ENCODE data around the gene ARFRP1. TPM values are rescaled to one million over a fixed set of nuclear protein-coding genes. Genes with fewer than 3 reads are reported as not detected.

The ARFRP1 gene, protein sequence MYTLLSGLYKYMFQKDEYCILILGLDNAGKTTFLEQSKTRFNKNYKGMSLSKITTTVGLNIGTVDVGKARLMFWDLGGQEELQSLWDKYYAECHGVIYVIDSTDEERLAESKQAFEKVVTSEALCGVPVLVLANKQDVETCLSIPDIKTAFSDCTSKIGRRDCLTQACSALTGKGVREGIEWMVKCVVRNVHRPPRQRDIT
- polyA plus RNA-seq (ENCODE audit: insufficient read length): 27.0 TPM
- long read RNA-seq, donor 1, transcript ARFRP1-214 (8 exons, 2,559 nt): major isoform, 6 of 42 reads
- long read RNA-seq, donor 1, partial matches to known transcripts: 27 of 42 reads
- long read RNA-seq, donor 1, other reads (novel, unspliced or antisense): 7 of 42 reads
- long read RNA-seq, donor 2, transcript ARFRP1-214 (8 exons, 2,559 nt): major isoform, 6 of 239 reads
- long read RNA-seq, donor 2, partial matches to known transcripts: 220 of 239 reads
- long read RNA-seq, donor 2, other reads (novel, unspliced or antisense): 8 of 239 reads
- long read RNA-seq, donor 3, transcript ARFRP1-214 (8 exons, 2,559 nt): major isoform, 5 of 20 reads
- long read RNA-seq, donor 3, partial matches to known transcripts: 0 of 20 reads
- long read RNA-seq, donor 3, other reads (novel, unspliced or antisense): 13 of 20 reads
- long read RNA-seq, donor 4: 0 reads
- long read RNA-seq, donor 5, transcript ARFRP1-214 (8 exons, 2,559 nt): major isoform, 8 of 135 reads
- long read RNA-seq, donor 5, partial matches to known transcripts: 107 of 135 reads
- long read RNA-seq, donor 5, other reads (novel, unspliced or antisense): 17 of 135 reads
- long read RNA-seq, donor 6, transcript ARFRP1-214 (8 exons, 2,559 nt): major isoform, 7 of 17 reads
- long read RNA-seq, donor 6, partial matches to known transcripts: 0 of 17 reads
- long read RNA-seq, donor 6, other reads (novel, unspliced or antisense): 8 of 17 reads
- long read RNA-seq, donor 7, transcript ARFRP1-214 (8 exons, 2,559 nt): major isoform, 10 of 25 reads
- long read RNA-seq, donor 7, partial matches to known transcripts: 0 of 25 reads
- long read RNA-seq, donor 7, other reads (novel, unspliced or antisense): 9 of 25 reads
- long read RNA-seq, donor 8, partial matches to known transcripts: 0 of 5 reads
- long read RNA-seq, donor 8, other reads (novel, unspliced or antisense): 0 of 5 reads

DNA sequence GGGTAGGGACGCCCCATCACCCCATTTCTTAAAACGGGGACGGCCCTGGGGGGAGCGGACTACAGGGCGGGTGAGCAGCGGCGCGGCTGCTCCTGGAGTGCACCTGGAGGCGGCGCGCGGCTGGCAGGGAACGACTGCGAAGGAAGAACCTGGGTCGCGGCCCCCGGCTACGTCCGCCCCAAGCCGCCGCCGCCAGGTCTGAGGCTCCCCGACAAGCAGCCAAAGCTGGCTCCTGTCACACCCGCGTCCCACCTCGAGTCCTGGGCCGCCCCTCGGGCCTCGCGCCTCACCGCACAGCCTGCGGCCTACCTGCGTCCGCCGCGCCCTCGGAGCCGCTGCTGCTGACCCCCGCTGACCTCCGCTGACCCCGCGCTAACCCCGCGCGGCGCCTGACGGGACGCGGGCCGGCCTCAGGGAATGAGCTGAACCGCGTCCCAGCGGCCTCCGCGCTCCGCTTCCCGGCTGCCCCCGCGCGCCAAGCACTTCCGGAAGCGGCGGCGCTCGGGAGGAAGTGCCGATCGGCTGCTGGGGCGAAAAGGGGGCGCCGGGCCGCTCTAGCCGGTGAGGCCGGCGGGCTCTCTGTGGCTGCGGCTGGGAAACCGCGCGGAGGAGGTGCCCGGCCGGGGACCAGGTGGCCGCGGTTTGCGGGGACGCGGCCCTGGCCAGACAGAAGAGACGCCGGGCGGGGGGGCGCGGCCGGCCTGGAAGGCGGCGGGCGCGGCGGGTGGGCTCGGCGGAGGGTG lies at the start of gene ARFRP1, which contains the start of gene ZGPAT:
TSS of gene ARFRP1 (minus strand) at position 419 of the 743 bp plus-strand sequence. CDS start 885 bp downstream, outside the sequence.
TSS of gene ZGPAT (plus strand) at position 482 of the 743 bp plus-strand sequence. CDS start 542 bp downstream, outside the sequence.
- DNase-seq: peak; percentile 86

- no peak for DNase-seq
These were observed 48.8 kb upstream of the ARFRP1 start for GRCh38 chr20:63756648-63756991.

- no peak for DNase-seq
These were observed 48.3 kb upstream of the ARFRP1 start for GRCh38 chr20:63755933-63756647.

DNA sequence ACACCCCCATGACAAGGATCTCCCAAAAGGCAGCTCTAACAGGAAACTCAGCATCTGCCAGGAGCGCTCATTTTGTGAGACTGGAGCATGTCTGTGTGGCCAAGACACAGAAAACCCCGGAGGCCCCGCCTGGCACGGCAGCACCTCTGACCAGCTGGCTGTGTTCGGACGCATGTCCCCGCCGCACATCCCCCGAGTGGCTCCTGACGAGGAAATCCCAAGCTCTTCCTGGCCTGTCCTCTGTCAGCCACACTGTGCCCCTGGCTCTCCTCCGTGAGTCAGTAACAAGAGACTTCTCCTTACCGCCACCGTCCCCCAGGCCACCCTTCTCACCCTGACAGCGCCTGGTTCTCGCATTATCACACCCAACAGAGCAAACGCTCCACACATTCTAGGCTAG lies 46.2 kb upstream of the ARFRP1 start:
- no peak for DNase-seq

DNA sequence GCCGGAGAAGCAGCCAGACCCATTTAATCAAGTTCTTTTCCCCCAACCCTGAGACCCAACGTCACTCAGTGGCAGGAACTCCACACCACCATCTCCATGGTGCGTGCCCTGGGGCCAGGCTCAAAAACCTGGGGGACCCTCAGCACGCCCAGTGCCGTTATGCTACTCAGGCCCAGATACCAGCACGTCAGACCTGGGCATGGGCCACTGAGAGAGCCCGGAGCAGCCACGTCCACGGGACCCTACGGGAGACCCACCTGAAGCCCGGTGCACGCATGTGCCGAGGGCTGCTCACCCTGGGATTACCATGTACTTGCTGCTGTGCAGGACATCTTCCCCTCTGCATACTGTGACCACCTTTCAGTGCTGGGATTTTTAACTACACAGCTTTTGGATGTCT lies 45.6 kb upstream of the ARFRP1 start:
- DNase-seq: no peak

DNA sequence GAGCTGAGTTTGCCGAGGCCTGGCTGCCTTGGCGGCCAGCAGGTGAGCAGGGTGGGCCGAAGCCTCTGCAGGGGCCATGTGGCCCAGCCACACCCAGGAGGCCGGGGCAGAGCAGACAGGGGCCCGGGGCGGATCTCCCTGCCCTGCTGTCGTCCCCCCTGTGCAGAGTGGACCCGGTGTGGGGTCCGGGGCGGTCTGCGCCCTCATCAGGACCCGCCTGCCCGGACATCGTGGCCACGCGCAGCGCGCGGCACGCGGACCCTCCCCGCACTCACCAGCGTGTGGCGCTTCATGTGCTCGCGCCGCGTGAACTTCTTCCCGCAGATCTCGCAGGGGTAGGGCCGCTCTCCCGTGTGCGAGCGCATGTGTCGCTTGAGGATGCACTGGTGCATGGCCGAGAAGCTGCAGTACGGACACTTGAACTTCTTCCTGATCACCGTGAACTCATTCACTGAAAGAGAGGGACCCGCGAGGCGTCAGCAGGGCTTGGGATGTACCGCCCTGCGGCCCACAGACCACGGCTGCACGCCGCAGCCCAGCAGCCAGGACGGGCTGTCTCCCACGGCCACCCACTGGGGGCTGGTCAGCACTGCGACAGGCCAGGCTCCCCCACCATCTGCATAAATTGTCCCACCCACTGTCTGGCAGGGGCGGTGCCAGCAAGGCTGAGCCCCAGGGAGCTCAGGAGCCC lies 44.8 kb upstream of the ARFRP1 start:
- no peak for DNase-seq

- no peak for DNase-seq
These were observed 43.9 kb upstream of the ARFRP1 start for GRCh38 chr20:63751471-63752271.

DNA sequence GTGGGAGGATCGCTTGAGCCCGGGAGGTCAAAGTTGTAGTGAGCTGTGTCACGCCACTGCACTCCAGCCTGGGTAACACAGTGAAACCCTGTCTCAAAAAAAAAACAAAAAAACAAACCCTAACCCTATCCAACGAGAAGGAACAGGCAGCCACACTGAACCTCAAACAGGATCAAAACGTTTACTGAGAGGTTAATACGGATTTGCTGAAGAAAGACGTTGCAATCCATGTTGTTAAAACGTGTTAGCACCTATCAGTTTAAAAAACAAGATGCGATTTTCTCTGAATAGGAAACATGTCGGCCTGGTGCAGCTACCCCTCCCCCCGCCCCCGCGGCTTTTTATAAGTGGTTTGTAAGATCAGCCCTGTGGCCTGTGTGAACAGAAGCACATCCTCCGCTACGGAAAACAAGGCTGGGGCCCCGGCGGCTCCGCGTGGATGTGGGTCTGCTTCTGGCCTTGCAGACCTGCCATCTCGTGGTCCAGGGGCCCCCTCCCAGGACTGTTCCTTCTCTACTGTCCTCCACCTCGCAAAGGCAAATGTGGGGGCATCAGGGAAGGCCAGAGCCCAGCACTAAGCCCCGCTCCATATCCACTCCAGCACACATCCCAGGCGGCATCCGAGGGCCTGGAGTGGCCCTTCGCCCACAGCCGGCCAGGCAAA lies 43.2 kb upstream of the ARFRP1 start:
- DNase-seq: no peak

- DNase-seq: no peak
These were observed 42.1 kb upstream of the ARFRP1 start for GRCh38 chr20:63749597-63750508.

GRCh38 chr20:63748934-63749270 lies 41.1 kb upstream of the ARFRP1 start:
- no peak for DNase-seq

DNA sequence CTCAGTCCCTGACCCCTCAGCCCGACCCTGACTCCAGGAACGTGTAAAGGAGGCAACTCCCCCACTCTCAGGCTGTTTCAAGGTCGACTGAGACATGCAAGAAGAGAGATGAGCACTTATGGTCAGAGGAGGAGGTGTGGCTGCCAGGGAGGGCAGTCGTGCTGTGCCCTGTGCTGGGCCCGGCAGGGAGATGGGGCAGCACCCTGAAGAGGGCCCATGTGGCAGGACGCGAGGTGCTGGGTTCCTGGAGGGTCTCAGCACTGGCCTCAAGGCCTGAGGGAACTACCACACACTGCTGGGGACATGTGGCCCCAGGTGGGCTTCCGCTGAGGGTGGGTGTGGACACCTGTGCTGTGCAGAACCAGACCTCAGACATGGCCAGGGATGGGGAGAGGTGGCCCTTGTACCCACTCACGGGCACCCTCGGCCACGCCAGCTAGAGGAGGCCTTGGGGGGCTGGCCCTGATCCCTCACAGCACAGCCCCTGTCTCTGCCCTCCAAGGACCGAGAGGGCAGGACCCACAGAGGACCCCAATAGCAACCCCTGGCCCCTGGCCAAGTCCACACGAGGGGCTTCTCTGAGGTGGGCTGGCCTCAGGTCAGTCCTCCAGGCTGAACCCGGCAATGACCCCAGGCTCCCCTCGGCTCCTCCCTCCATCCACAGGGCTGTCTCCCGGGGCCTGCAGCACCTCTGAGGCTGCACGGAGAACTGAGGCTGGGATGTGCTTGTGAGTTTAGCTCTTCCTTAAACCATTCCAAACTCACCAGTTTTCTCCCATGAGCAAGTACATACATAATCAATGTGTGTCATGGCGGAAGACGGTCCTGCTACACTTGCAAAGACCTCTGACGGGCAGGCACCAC lies 40.5 kb upstream of the ARFRP1 start:
- no peak for DNase-seq

- DNase-seq: no peak
These were observed 39.9 kb upstream of the ARFRP1 start for GRCh38 chr20:63747622-63748069.

DNA sequence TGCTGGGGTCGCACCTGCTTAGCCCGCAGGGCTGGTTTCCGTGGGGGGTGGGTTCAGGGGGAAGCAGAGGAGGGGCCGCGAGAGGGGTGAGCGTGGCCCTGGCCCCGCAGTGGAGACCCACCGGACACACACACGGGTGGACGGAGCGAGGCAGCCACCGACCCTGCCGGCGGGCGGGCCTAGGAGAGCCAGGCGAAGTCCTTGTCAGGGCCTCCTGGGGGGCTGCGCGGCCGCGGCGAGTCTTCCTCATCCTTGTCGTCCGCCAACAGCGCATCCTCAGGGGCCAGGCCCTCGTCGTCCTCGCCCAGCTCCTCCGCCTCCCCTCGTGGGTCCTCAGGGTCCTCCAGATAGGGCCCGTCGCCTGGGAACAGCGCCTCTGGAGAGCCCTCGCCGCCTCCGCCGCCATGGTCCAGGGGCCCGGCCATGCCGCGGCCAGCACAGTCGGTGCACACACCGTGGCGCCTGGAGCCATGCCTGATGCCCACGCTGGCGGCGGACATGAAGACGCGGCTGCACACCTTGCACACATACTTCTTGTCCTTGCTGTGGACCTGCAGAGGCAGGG lies 39.1 kb upstream of the ARFRP1 start:
- DNase-seq: no peak

DNA sequence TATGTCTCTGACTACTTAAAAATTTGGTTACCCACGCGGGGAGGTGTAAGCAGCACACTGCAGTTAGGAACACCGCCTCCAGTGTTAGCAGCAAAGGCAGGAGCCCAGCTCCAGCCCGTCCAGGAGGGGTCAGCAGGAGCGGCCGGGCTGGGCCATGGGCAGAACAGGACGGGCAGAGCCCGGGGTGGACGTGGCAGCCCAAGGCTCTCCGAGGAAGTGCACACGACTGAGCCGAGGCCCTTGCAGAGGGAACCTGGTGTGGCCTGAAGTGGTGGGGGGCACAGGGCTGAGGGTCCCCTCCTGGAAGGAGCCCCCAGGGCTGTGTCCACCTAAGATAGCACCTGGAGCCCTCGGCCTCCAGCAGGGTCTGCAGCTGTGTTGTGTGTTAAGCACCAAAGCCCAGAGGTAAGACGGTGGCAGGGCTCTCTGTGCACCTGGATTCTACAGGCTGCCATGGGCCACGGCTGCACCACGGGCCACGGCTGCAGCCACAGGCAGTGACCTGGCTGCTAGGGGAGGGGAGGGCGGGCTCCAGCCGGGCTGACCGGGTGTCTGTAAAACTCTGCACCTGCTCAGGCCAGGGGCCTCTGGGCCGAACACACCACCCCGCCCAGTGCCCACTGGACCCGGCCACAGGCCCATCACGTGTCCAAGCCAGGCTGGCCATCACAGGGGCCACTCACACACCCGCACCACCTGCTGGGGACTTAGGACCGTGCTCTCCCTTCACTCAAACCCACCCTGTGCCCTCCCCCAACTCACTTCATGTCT lies 38.4 kb upstream of the ARFRP1 start:
- no peak for DNase-seq

DNA sequence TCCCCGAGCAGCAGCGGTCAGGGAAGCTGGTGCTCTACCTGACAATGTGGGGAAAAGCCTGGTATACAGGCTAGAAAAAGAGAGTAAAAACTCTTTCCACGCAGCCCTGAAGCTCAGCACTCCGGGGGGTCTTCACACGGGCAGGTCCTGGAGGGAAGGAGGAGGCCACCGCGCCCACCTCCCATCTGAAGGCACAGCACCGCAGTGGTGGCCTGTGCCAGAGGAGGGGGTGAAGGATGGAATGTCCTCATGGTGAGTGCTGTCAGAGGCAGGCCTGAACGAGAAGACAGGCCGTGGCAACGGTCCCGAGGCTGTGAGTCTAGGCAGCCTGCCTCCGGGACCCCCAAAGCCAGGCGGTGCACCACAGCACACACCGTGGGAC lies 37.6 kb upstream of the ARFRP1 start:
- DNase-seq: no peak

Data from left kidney (tissue), 8 donors.